Medulla oblongata (tissue), 1 donor: ENCODE measurements around the gene UXS1.

Source experiments
- DNase-seq: peaks from one replicate; pipeline ENCODE4 v3.0.0-alpha.2; 2015; ENCODE audit errors: extremely low spot score

The UXS1 gene

GRCh38 chr2:106109675-106110424 lies 84.3 kb downstream of the UXS1 start:
- DNase-seq: no peak

- DNase-seq: no peak
Observed at GRCh38 chr2:106108791-106109190, 85.3 kb downstream of the UXS1 start.

- peak; percentile 72 for DNase-seq
Observed at GRCh38 chr2:106108351-106108750, 85.8 kb downstream of the UXS1 start.

- no peak for DNase-seq
Observed at GRCh38 chr2:106107509-106108131, 86.5 kb downstream of the UXS1 start.

GRCh38 chr2:106106622-106107508 lies 87.2 kb downstream of the UXS1 start:
- no peak for DNase-seq

GRCh38 chr2:106105151-106105922 lies 88.8 kb downstream of the UXS1 start:
- no peak for DNase-seq

- DNase-seq: peak; percentile 78
Observed at GRCh38 chr2:106104332-106105062, 89.6 kb downstream of the UXS1 start.

GRCh38 chr2:106099691-106100090 lies 94.4 kb downstream of the UXS1 start:
- no peak for DNase-seq

GRCh38 chr2:106098664-106099063 lies 95.4 kb downstream of the UXS1 start:
- DNase-seq: no peak

- no peak for DNase-seq
Observed at GRCh38 chr2:106098081-106098480, 96.0 kb downstream of the UXS1 start.

- no peak for DNase-seq
Observed at GRCh38 chr2:106097038-106098000, 96.8 kb downstream of the UXS1 start.

- no peak for DNase-seq
Observed at GRCh38 chr2:106096299-106097037, 97.6 kb downstream of the UXS1 start.

- no peak for DNase-seq
Observed at GRCh38 chr2:106095478-106096298, 98.4 kb downstream of the UXS1 start.

- DNase-seq: no peak
Observed at GRCh38 chr2:106094131-106094841, 99.8 kb downstream of the UXS1 start.

GRCh38 chr2:106090916-106091618 lies 103.0 kb downstream of the UXS1 start:
- no peak for DNase-seq

- no peak for DNase-seq
Observed at GRCh38 chr2:106089611-106090010, 104.5 kb downstream of the UXS1 start.
